ENCODE results near the gene ATP6V1B1.
A peak's percentile ranks its signal among the peaks of the same experiment; 100 is the strongest.

ATP6V1B1 gene

GRCh38 chr2:70977605-70978205 is 42.0 kb downstream of the ATP6V1B1 start:
- no peak for DNase-seq

GRCh38 chr2:70978341-70979179 is 42.9 kb downstream of the ATP6V1B1 start, which contains the start of gene ANKRD53:
ANKRD53 (plus strand) TSS chr2:70978630; CDS start chr2:70978646, 16 bp downstream.
- DNase-seq, result no peak

- DNase-seq, result no peak
Measured at GRCh38 chr2:70979180-70979488, 43.4 kb downstream of the ATP6V1B1 start.

DNA sequence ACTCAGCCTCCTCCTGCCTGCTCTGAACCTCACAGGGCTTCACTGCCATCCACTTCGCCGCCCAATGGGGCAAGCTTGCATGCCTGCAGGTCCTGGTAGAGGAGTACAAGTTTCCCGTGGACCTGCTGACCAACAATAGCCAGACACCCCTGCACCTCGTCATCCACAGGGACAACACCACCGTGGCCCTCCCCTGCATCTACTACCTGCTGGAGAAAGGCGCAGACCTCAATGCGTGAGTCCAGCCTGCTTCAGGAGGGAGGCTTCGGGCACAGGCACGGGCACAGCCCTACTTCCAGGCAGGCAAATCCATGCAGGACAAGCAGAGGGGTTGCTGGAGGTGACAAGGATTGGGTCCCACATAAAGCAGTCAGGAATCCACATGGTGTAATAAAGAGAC is 43.9 kb downstream of the ATP6V1B1 start:
- DNase-seq, result no peak

DNA sequence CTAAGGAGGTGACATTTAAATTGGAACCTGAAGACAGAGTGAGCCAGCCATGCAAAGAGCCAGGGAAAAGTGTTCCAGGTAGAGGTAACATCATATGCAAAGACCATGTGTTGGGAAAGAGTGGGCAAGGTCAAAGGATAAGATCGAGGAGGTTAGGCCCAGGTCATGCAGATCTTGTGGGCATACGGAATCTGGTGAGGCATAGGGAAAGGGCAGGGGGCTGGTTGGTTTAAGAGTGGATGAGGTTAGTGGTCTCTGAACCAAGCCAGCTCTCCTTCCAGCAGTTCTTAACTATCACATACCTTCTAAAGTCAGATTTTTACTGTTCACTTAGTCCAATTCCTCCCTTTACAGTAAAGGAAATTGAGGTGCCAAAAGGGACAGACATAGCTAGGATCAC is 45.7 kb downstream of the ATP6V1B1 start:
- DNase-seq, result no peak

DNA sequence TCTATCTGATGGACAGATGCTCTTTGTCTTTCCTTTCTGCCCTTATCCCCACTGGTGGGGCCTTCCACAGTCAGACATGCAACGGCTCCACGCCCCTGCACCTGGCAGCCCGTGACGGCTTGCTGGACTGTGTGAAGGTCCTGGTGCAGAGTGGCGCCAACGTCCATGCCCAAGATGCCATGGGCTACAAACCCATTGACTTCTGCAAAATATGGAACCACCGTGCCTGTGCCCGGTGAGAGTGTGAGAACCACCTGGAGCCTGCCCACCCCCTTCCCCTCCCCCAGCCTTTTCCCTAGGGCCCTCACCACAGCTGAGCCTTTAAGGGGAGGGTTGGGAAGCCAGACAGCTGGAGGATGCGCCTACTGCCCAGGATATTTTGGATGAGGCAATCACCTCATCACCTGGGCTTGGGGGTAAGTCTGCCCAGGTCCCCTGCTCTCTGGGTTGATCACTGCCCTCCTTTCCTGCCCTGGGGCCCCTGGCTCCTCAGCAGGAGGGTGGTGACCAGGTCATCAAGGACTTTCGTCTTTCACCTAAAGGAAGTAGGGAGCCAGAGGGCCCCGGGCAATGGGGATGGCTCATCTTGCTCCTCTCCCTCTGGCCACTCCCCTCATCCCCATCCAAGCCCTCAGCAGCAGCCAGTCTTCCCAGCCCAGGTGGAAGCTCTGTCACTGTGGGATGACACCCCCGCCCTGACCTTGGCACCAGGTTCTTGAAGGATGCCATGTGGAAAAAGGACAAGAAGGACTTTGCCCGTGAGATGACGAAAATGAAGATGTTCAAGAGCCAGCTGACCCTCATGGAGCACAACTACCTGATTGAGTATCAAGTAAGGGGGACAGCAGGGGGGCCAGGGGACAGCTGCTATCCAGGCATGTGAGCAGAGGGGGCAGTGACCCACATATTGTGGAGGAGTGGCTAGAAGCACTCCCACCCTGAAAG is 46.4 kb downstream of the ATP6V1B1 start:
- no peak for DNase-seq

GRCh38 chr2:70982971-70983370 is 47.3 kb downstream of the ATP6V1B1 start:
- DNase-seq, result no peak

DNA sequence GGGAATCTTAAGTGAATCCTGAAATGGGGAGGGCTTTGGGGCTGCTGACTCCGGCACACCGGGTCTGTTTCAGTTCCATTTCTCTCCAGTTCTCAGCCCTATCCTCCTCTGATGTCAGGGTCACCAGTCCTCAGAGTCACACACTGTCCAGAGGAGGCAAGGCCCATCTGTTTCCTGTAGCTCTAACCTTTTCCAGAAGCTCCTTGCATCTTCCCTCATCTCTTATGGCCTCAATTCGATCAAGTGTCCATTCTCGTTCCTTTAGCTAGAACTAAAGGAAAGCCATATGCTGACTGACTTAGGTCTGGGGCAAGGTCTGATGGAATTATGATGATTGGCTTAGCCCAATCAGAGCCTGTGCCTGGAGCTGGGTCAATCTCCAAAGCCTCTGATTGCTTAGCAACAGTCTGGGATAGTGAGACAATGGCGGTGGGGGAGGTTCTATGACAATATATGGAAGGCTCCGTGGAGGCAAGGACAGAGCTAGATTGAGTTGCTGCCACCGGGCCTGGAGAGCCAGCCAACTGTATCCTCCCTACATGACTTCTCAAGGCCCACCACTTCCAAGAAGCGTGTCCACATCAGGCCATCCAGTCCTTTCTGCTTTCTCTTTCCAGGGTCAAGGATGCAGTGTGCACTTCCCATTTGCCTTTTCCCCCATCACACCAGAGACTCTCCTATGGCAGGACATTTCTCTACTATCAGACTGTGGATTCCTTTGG is 48.0 kb downstream of the ATP6V1B1 start:
- DNase-seq, result no peak

- DNase-seq, result no peak
Measured at GRCh38 chr2:70984228-70984575, 48.5 kb downstream of the ATP6V1B1 start.

- peak; percentile 79 for DNase-seq
Measured at GRCh38 chr2:70984576-70985282, 49.0 kb downstream of the ATP6V1B1 start.

DNA sequence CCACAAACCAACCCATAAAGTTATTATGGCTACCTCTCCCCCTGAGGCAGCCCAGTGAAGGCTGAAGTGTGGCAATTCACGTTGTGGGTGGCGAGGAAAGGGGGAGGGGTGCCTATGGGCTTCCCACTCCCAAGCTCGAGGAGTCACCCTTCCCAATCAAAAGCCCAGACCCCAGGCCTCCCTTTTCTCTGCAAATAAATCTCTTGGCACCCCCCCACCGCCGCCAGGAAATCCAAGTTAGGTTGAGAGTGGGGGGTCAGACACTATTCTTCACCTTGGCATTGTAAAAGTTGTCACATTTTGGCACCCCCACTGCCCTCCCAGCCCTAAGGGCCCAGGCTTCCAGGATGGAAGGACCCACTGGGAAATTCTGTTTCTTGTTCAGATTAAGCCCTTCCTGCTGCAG is 49.6 kb downstream of the ATP6V1B1 start:
- DNase-seq, result no peak

DNA sequence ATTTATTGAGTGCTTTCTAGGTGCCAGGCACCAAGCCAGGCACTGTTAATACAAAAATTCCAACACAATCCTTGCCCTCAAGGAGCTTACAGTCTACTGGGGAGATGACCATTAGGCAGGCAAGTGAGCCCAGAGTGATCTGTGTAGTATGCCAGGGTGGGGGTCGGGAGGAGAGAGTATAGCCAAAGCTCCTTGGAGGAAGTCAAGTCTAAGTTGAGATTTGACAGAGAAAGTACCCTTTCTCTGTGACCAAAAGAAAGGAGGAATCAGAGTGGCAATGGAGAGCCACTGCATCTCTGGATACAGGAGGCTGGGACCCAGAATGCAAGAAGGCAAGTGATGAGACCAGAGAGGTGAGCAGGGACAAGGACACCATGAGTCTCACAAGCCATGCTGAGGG is 50.3 kb downstream of the ATP6V1B1 start:
- no peak for DNase-seq

- no peak for DNase-seq
Measured at GRCh38 chr2:70986499-70987189, 50.9 kb downstream of the ATP6V1B1 start.

DNA sequence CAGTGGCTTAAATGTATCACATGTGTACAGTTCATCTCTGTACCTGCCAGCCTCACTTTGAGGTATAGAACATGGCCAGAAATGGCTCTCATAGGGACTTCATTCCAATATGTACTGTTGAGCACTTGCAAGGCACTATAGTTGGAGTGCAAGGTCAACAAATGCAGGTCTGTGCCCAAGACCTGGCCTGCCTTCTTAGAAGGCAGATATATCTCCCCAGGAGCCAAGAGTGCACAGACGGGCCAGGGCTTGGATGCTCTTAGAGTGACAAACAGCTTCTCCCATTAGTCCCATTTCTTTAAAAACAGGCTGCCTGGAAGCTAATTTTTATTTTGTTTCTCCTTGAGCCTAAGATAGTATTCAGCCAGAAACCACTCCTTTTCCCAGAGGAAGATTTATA is 51.7 kb downstream of the ATP6V1B1 start:
- no peak for DNase-seq

GRCh38 chr2:70988151-70988550 is 52.5 kb downstream of the ATP6V1B1 start:
- DNase-seq, result no peak

DNA sequence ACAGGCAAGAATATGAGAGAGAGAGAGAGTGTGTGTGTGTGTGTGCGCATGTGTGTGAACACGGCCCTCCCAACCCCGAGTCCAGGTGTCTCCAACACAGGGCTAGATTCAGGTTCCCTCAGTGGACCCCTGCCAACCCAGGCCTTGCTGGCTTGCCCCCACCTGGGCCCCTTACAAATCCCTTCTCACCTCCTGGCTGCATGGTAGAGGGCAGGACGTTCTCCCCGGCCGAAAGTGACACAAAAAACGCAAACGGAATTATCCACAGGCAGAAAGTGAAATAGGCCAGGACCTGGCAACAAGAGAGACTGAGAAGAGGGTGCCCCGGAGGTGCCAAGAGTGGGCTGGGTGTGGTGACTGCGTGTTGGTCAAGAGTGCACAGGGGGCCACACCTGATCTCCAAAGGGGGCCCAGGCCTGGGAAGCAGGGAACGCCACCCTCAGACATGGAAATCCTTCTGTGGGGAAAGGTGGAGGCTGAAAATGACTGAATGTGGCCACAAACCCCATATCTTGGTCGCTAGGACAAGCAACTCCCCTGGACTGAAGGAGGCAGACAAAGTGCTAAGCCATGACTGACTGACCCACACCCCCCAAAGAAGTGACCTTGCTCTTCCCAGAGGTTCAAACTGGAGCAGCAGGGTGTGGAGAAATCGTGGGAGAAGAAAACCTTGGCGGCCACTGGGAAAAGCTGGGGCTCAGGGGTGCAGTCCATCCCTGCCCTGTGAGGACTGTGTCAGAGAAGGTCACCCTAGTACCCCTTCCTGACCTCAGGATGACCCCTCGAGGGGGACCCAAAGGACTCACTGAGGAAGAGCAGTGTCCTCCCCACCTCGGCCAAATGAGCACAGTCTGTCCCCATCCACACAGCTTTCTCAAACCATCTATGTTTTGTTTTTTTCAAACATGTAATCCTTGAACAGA is 53.3 kb downstream of the ATP6V1B1 start:
- DNase-seq, result no peak

- DNase-seq, result no peak
Measured at GRCh38 chr2:70990216-70990615, 54.5 kb downstream of the ATP6V1B1 start.

- no peak for DNase-seq
Measured at GRCh38 chr2:70991142-70991541, 55.4 kb downstream of the ATP6V1B1 start.

GRCh38 chr2:70991742-70992141 is 56.0 kb downstream of the ATP6V1B1 start:
- no peak for DNase-seq
